Neutrophil (primary cell): Measurements from ENCODE around the gene TFDP2.

Experiments
- H3K27ac ChIP-seq: fragments of 200-600 bp; sonication (generic); 2 replicates; pipeline ENCODE4 v1.5.1; 2016; ENCODE audit warnings: mild to moderate bottlenecking, moderate library complexity
- H3K27me3 ChIP-seq: fragments of 200-600 bp; sonication (generic); 2 replicates; pipeline ENCODE4 v1.6.0; 2016; ENCODE audit warnings: mild to moderate bottlenecking
- H3K36me3 ChIP-seq: fragments of 200-600 bp; sonication (generic); 2 replicates; pipeline ENCODE4 v1.5.1; 2017
- H3K4me1 ChIP-seq, 2 experiments: fragments of 200-600 bp in 1 of 2; sonication (generic) in 1 of 2; 1 replicate in 1 of 2; 2 replicates in 1 of 2; pipeline versions ENCODE4 v1.5.1 to v1.6.1; 2013 to 2016; ENCODE audit warnings: low read depth in 1 of 2, low read length in 1 of 2, mild to moderate bottlenecking in 1 of 2, moderate library complexity in 1 of 2; ENCODE audit not compliant: control insufficient read depth in 1 of 2, insufficient read depth in 1 of 2
- H3K4me3 ChIP-seq, 2 experiments: fragments of 200-600 bp in 1 of 2; sonication (generic) in 1 of 2; 1 replicate in 1 of 2; 2 replicates in 1 of 2; pipeline ENCODE4 v1.5.1; 2013 to 2016; ENCODE audit warnings: low read depth in 1 of 2, low read length in 1 of 2, mild to moderate bottlenecking in 1 of 2, moderate library complexity in 1 of 2
- H3K9me3 ChIP-seq: fragments of 200-600 bp; sonication (generic); 2 replicates; pipeline ENCODE4 v1.5.1; 2016
- CTCF ChIP-seq: fragments of 200-600 bp; sonication (generic); IDR thresholded peaks from 2 replicates; pipeline ENCODE4 v1.5.1; 2016; ENCODE audit warnings: antibody characterized with exemption

The TFDP2 gene

GRCh38 chr3:142029791-142030190, 119.6 kb downstream of the TFDP2 start:
- peak overlapping the region; percentile 33 for H3K27ac ChIP-seq
- no peak overlapping the region for H3K4me3 ChIP-seq
- no peaks in the 10 kb centered on the region for H3K36me3 ChIP-seq
- no peak for TF ChIP-seq CTCF
- H3K9me3 ChIP-seq: no peaks in the 10 kb centered on the region
- no peaks in the 10 kb centered on the region for H3K27me3 ChIP-seq
- H3K4me1 ChIP-seq: peaks cover 44 to 67% of the 10 kb centered on the region in 2 experiments

GRCh38 chr3:142029052-142029642, 120.2 kb downstream of the TFDP2 start:
- no peak overlapping the region for H3K4me3 ChIP-seq
- no peaks in the 10 kb centered on the region for H3K36me3 ChIP-seq
- no peak for TF ChIP-seq CTCF
- peak overlapping the region; percentile 55 for H3K27ac ChIP-seq
- H3K27me3 ChIP-seq: no peaks in the 10 kb centered on the region
- peaks cover 44 to 67% of the 10 kb centered on the region in 2 experiments for H3K4me1 ChIP-seq
- no peaks in the 10 kb centered on the region for H3K9me3 ChIP-seq

GRCh38 chr3:142028243-142028777, 121.0 kb downstream of the TFDP2 start:
- H3K36me3 ChIP-seq: no peaks in the 10 kb centered on the region
- peak overlapping the region; percentile 41 to 47 for H3K4me3 ChIP-seq
- TF ChIP-seq CTCF: no peak
- no peaks in the 10 kb centered on the region for H3K27me3 ChIP-seq
- H3K27ac ChIP-seq: peak overlapping the region; percentile 55
- peaks cover 44 to 63% of the 10 kb centered on the region in 2 experiments for H3K4me1 ChIP-seq
- no peaks in the 10 kb centered on the region for H3K9me3 ChIP-seq

- no peak for TF ChIP-seq CTCF
- Histone ChIP-seq H3K9me3 (no peaks in the 10 kb centered on the region), H3K4me3 (peak overlapping the region; percentile 41 to 47), H3K36me3 (no peaks in the 10 kb centered on the region), H3K27ac (peak overlapping the region; percentile 55), H3K27me3 (no peaks in the 10 kb centered on the region), H3K4me1 (peaks cover 43 to 57% of the 10 kb centered on the region in 2 experiments)
Observed at GRCh38 chr3:142027735-142028134, 121.6 kb downstream of the TFDP2 start.

- H3K27ac ChIP-seq: peak overlapping the region; percentile 55
- H3K27me3 ChIP-seq: no peaks in the 10 kb centered on the region
- no peaks in the 10 kb centered on the region for H3K9me3 ChIP-seq
- H3K4me3 ChIP-seq: peak overlapping the region; percentile 41 to 47
- peaks cover 41 to 57% of the 10 kb centered on the region in 2 experiments for H3K4me1 ChIP-seq
- TF ChIP-seq CTCF: no peak
- H3K36me3 ChIP-seq: no peaks in the 10 kb centered on the region
Observed at GRCh38 chr3:142027300-142027699, 122.0 kb downstream of the TFDP2 start.
